WTC11 (cell line): ENCODE measurements around the gene ZSCAN20.

Experiments
- CTCF ChIP-seq: fragments of 200-600 bp; IDR thresholded peaks from 2 replicates; pipeline ENCODE4 v1.8.0; 2022; ENCODE audit warnings: antibody characterized with exemption
- E2F5 ChIP-seq: sonication (generic); formaldehyde crosslinking; IDR thresholded peaks from 2 replicates; pipeline ENCODE4 v1.8.1; 2022; ENCODE audit warnings: mild to moderate bottlenecking, moderate library complexity, missing genetic modification reagents
- ELF4 ChIP-seq: sonication (generic); formaldehyde crosslinking; IDR thresholded peaks from 2 replicates; pipeline ENCODE4 v1.8.1; 2022; ENCODE audit warnings: low read depth, mild to moderate bottlenecking, moderate library complexity, missing genetic modification reagents
- FOXP1 ChIP-seq: sonication (generic); formaldehyde crosslinking; IDR thresholded peaks from 2 replicates; pipeline ENCODE4 v1.8.0; 2022; ENCODE audit warnings: missing genetic modification reagents, mild to moderate bottlenecking, moderate library complexity, borderline replicate concordance
- PRDM15 ChIP-seq: sonication (generic); formaldehyde crosslinking; IDR thresholded peaks from 2 replicates; pipeline ENCODE4 v1.8.0; 2022; ENCODE audit warnings: missing genetic modification reagents
- TEAD1 ChIP-seq: sonication (generic); formaldehyde crosslinking; IDR thresholded peaks from 2 replicates; pipeline ENCODE4 v1.8.0; 2022; ENCODE audit warnings: mild to moderate bottlenecking, missing genetic modification reagents
- TEAD4 ChIP-seq: sonication (generic); formaldehyde crosslinking; IDR thresholded peaks from 2 replicates; pipeline ENCODE4 v1.8.0; 2022; ENCODE audit warnings: mild to moderate bottlenecking, missing genetic modification reagents
- USF2 ChIP-seq: sonication (generic); formaldehyde crosslinking; IDR thresholded peaks from 2 replicates; pipeline ENCODE4 v1.8.1; 2023; ENCODE audit warnings: mild to moderate bottlenecking, missing genetic modification reagents, moderate library complexity
- ZNF232 ChIP-seq: sonication (generic); formaldehyde crosslinking; IDR thresholded peaks from 2 replicates; pipeline ENCODE4 v1.8.0; 2022; ENCODE audit warnings: mild to moderate bottlenecking, missing genetic modification reagents

- TF ChIP-seq CTCF, result no peak
- TF ChIP-seq TEAD4 (CRISPR knock-in tag), result no peak
- TF ChIP-seq PRDM15 (CRISPR knock-in tag), result no peak
- TF ChIP-seq ELF4 (CRISPR knock-in tag), result no peak
- TF ChIP-seq E2F5 (CRISPR knock-in tag), result no peak
- no peak for TF ChIP-seq USF2
- no peak for TF ChIP-seq TEAD1 (CRISPR knock-in tag)
- no peak for TF ChIP-seq ZNF232 (CRISPR knock-in tag)
- no peak for TF ChIP-seq FOXP1 (CRISPR knock-in tag)
Measured at GRCh38 chr1:33435096-33435820, 37.2 kb upstream of the ZSCAN20 start.
